Left renal cortex interstitium (tissue), 4 donors: Measurements from ENCODE around the gene C19orf44. TPM values are rescaled to one million over a fixed set of nuclear protein-coding genes. Genes with fewer than 3 reads are reported as not detected.

Experiments
- DNase-seq, 4 donors: peaks; one replicate each; pipeline ENCODE4 v3.0.0-alpha.2; 2013; ENCODE audit warnings: low read depth in 4 of 4, low spot score in 2 of 4, missing footprints in 1 of 4
- polyA plus RNA-seq, 4 donors: library from polyadenylated mRNA; unstranded; fragments of 120-200 nt; gene quantifications; one replicate each; pipeline ENCODE4 v1.2.1, GENCODE V29; 2013; ENCODE audit not compliant: insufficient read length in 4 of 4

C19orf44 gene
- polyA plus RNA-seq, 4 donors: 13.8 to 18.9 (median 16.5) TPM

DNA sequence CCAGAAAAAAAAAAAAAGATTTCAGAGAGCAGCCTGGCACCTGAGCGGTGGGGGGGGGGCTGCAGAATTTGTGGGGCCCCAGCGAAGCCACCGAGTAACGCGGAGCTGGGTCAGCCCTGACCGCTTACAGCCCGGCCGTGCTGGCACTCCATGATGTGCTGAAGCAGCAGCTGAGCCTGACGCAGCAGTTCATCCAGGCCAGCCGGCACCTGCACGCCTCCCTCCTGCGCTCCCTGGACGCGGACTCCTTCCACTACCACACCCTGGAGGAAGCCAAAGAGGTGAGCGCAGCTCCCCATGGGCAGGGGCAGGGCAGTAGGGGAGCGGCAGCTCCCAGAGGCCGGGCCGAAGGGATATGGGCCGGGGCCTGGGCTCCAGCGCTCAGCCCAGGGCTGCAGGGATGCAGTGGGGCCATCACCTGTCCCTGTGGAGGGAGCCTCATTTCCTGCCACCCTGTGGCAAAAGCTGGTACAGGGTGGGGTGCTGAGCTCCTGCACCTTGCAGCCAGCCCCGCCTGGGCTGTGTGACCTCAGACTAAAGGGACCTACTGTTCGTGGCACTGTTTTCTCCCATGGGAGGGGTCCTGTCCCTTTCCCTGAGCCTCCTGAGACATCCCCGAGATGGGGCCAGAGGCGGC, 18.3 kb downstream of the C19orf44 start:
- no peak for DNase-seq

DNA sequence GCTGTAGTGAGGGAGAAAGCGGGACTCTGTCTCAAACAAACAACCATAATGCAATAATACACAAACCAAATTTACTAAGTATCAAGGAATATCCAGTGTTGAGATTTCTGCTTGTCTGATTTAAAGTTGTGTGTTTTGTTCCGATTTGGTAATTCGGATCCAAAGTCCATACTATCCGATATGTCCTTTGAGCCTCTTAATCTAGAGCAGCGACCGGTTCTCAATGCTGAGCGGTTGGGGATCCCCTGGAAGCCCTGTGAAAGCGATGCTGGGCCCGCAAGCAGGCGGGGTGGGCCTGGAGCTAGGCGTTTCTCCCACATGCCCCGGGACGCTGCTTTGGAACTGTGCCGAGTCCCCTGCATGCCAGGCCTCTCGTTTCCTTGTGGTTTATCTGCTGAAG, 20.2 kb downstream of the C19orf44 start:
- DNase-seq: no peak

DNA sequence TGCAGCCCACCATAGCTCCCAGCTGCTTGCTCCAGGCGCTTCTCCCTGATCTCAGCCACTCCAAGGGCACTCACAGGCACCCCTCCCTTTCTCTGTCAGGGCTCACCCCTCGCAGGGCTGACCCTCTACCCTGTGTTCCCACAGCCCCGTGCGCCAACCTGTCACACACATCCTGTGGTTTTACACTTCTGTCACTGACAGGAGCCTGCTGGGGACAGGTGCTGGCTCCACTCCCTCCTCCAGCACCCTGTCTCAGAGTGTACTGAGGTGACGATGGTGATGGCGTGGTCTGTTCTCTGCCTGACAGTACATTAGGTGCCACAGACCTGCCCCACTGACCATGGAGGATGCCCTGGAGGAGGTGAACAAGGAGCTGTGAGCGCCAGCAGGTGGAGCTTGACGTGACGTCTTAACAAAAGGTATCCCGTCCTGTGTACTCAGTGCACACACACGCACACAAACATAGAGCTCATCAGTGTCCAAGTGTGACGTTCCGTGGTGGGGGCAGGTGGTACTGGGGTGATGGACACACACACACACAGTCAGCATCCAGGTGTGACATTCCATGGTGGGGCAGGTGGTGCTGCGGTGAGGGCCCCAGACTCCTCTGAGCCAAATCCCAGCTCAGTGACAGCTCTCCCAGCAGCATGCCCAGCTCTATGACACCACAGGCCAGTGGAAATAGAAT, 20.9 kb downstream of the C19orf44 start:
- DNase-seq: no peak

DNA sequence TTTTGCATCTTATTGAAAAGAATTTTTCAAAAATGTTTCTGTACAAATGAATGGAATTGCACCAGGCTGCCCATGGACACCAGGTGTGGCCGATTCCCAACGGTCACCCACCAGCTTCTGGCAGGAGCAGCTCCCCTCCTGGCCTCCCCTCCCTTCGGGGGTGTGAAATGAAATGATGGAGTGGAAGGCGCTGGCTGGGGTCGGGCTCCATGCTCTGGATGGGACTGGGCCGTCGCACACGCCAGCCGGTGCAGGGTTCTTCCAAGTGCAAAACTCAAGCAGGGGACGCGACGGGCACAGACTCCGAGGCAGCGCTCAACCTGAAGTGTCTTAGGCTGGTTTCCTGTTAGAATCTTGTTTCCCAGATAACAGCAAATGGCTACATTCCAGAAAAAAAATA, 21.9 kb downstream of the C19orf44 start:
- no peak for DNase-seq

DNA sequence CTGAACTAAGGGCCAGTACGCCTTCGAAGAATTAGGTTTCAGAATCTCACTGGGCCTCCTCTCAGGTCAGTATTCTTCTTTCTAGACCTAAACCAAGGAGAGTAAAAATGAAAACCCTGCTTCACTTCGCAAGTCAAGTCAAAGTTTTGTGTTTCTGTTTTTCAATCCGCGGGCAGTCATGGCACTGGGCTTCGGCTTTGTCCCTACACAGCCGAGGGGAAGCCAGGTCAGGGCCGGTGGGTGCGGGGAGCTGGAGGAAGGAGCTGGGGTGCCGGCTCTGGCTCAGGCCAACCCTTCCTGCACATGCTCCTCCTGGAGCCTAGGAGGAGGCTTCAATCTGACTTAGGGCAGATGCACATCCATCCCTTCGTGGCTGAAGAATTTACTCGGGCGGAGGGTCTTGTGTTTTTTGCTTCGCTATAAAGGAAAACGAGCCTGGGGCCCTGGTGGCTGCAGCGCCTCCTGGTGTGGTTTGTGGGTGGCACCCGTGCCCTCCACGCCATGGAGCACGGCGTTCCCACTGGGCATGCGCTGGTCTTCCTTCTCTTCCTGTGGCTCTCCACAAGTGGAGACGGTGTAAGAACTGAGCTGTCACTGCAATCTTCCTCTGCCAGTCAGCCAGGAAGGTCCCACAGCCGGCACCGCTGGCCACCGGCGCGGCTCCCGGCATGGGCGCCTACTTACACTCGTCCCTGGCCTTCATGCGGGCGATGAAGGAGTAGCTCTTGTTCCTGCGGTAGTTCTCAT, 22.5 kb downstream of the C19orf44 start:
- no peak for DNase-seq

DNA sequence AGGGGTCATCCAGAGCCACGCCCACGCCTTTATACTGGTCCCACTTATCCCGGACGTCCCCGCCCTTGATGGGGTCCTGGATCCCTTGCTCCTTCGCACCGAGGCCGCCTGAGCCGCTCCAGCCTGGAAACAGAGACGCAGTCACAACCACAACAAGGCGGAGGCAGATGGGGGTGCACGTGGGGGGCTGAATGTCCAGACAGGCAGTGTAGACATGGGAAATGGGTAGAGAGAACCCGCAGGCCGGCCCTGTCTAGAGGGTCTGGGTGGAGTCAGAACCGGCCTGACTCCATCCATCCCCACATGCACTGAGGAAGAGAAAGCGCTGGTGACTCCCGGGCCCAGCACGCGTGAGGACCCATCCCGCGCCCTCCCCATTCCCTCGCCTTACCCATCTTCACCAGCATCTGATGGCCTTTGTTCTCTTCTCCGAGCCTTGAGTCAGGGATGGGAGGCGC, 23.1 kb downstream of the C19orf44 start:
- DNase-seq: no peak

DNA sequence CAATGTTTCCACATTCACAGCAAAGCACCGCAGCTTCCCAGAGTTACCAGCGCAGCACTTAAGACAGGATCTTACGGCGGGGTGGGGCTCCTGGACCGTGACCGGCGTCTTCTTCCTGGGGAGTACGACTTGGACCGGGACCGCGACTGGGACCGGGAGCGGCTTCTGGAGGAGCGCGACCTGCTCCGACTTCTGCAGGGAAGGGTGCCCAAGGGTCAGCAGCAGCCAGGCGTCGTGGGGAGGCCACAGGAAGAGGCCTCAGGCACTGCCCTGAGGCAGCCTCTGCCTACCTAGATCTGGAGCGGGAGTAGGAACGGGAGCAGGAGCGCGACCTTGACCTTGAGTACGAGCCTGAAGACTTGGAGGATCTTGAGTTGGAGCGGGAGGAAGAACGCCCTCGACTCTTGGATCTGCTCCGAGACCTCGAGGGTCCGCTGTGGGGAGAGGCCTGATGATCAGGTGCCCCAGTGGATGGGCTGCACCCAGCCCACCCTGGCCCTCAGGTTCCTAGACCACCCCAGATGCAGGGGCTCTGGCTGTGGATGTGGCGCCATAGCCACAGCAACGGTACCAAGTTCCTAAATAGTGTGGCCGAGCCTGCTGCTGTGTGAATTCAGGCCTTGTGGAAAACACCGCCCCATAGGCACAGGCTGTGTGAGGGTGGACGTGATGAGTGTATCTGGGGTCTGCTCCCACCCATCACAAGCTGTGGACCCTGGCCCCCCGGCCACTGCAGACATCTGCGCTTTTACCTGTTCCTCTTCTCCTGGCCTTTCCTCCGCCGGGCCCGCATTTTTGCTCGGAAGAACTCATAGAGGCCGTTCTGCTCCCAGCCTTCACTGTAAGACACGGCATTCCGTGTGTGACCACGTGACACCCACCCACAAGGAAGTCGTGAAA, 24.1 kb downstream of the C19orf44 start:
- no peak for DNase-seq

DNA sequence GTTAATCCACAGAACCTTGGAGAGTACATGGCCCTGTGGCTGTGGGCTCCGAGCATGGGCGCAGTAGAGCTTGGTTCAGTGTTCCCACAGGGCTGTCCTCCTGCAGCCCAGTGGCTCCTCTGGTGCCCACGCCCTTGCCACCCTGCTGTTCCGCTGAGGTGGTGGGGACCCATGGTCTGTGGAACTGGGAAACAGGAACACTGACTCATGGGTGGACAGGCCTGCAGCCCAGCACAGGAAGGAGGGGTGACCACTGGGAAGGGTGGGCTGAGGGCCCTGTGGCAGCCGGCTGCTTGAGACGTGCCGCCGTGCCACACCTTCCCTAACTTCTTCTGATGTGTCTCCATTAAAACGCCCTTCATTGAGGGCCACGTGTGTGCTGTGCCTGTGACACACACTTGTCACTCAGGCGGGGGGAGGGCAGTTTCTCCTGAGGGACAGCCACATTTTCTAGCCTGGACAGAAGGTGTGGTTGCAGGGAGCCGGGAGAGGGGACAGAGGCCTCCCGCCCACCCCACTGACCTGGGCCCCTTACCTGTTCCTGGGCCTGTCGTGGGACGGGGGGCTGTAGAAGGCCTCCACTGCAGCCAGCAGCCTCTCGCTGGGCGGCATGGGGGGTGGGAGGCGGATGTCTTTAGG, 24.9 kb downstream of the C19orf44 start:
- no peak for DNase-seq

DNA sequence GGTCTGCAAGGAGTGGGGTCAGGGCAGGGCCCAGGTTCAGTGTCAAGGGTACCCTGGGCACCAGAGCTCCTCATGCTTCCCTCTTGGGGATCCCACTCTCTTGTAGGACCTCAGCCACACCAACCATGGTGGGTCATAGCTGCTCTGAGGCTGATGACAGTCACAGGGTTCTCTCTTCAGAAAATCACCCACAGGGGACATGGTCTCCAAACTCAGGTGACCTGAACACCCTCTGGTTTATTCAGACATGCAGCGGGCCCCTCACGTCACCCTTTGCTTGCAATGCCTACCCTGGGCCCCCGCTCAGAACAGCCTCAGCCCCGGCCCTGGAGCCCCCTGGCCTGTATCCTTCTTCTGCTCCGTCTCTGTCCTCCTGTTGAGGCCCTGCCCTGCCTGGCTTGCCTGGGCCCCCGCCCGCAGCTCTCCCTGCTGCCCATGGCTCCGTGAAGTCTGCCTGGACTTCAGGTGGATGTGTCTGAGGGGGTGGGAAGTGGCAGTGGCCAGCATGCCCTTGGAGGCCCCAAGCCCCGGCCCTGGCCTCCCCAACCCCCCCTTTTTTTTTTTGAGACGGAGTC, 25.6 kb downstream of the C19orf44 start:
- no peak for DNase-seq

DNA sequence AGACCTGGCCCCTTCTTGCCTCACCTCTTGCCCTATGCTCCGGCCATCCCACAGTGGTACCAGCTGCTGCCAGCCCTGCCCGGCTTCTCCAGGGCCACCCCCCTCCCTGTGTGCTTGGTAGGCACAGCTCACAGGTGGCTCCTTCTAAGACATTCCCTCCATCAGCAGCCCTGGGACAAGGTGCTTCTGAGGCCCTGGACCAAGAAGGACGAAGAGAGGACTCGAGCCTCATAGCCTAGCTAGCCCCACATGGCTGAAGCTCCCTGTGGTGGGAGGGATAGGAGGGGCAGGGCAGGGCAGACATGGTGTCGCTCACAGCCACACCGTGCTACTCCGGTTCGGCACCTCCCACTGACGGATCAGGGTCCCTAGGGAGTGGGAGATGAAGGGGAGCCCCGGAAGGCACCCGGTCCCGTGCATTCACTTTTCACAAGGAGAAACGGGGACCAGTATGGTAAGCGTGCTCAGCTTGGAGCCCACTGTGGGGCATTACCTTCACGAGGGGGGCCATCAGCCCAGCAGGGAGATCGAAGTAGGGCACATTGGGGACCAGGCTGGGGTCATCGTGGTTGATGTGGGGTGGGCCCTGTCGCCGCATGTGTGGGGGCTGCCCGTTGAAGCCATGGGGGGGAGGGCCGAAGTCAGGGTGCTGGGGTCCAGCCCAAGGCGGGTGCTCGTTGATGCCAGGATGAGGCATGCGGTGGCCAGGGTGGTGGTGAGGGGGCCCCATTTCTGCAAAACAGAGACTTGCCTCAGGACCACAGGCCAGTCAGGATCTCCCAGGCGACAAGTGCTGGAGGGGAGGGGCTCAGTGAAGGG, 26.6 kb downstream of the C19orf44 start:
- no peak for DNase-seq

DNA sequence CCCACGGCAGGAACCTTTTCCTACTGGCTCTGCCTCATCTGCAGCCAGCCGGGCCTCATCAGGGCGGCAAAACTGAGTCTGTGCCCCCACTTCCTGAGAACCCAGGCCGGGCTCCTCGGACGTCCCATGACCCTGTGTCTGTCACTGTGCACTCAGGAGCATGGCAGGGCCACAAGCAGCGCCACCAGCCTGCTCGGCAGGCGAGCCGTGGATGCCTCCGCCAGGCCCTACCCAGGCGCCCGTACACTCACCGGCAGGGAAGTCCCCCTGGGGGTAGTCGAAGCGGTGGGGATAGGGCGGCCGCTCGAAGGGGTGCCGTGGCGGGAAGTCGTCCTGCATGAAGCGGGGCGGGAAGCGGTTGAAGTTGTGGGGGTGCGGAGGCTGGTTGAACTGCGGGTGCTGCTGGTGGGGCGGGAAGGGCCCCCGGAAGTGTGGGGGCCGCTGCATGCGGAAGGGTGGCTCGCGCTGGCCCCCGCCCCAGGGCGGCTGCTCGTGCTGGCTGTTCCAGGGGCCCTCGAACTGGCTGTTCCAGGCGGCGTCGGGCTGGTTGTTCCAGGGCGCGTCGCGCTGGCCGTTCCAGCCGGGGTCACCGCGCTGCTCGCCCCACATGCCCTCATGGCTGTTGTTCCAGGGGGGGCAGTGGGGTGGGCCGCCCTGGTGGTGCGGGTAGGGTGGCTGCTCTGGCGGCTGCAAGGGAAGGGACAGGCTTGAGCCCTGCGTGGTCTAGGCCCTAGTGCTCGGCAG, 29.0 kb downstream of the C19orf44 start:
- no peak for DNase-seq

DNA sequence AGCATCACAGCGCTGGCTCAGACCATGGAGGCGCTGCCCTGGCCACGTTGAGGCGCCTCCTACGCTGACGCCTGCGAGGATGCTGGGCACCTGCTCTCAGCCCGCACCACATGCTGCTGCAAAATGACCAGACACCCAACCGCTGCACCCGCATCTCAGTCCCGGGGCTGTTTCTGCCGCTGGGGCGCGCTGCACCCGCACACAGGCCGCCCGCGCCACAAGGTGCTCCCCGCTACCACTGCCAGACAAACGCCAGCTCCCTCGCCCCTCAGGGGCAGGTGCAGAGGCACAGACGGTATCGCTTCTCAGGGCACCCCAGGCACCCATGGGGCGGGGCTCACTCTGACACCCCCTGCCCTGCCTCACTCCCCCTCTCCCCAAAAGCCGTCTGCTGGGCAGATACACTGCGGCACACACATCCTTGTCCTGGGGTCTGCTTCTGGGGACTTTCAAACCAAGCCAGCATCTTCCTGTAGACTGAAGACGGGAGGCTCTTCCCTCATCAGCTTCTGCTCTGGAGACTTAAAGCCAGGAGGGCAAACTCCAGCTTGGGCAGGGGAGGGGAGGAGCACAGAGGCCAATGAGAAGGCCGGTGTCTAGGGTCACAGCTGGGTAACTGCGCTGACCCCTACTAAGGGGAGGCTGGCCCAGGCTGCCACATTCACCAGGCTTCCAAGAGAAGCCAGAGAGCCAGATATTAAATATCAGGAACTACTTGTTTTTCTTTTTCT, 29.7 kb downstream of the C19orf44 start:
- DNase-seq: no peak

DNA sequence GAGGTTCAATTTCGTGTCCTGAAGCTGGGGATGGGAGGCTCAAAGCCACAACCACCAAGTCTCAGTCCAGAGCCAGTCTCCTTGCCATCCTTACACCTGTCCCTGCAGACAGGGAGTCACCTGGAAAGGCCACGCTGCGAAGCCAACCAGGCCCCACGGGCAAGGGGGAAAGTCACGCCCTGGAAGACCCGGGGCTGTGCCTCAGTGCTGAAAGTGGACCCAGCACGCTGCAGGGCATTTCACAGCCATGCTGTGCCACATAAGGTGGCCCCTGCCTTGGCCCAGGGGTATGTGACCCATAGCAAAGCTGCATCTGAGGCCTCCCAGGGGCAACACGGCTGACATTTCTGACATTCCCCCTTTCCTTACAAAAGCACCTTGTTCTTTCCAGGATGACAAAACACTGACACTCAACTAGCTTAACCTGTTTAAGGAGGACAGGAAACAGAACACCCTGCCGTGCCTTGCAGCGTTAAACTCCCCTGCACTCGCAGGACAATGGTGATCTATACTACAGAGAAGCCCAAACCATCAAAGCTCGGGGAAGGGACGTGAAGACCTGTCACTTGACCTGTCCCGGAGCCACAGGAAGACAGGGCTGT, 31.2 kb downstream of the C19orf44 start:
- DNase-seq: no peak

DNA sequence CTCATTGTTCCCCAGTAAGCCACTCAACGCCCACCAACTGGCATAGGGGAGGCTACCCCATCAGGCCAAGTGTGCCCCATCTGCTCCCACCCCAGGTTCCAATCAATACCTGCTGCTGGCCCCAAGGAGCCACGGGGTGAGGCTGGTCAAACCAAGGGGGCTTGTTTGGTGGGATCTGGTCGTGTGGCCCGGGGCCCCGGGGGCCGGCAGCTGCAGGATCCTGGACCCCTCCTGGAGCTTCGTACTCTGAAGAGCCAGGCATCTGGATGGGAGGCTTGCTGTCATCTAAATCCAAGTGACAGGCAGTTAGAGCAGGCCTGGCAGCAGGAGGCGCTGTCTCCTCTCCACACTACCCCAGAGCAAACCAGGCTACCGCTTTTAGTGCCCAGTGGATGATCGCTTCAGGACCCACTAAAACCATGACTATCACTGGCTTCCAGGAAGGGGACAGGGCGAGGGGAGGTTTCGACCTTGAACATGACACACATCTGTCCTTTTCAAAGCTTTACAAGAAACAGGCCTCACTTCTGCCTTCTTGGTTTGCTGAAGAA, 31.9 kb downstream of the C19orf44 start:
- no peak for DNase-seq

DNA sequence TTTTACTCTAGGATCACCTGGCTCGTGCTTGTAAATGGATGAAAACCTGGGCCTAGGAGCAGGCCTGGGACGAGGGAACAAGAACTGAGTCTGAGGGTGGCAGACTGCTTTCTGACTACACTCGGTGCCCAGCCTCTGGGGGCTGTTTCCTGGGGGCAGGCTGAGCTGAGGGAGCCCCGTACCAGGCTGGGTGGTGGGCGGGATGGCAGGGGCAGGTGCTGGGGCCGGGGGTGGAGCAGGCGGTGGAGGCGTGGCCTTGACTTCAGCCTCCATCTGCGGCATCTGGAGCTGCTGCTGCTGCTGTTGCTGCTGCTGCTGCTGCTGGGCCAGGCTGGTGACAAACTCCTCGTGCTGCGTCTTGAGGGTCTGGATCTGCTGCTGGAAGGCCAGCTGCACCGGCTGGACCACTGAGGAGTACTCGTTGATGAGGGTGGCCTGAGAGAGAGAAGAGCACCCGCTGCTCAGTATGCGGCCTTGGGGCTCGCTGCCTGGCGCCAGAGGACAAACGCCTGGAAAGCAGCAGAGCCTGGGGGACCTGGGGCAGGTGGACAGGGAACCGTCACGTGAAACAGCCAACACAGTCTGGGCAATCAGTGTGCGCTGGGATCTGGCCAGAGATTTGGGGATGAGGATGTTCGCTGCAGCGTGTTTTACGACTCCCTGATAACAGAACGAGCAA, 33.4 kb downstream of the C19orf44 start:
- no peak for DNase-seq
